Uterus (tissue), 4 donors: Measurements from ENCODE around the gene MSH2. TPM values are rescaled to one million over a fixed set of nuclear protein-coding genes. Genes with fewer than 3 reads are reported as not detected.

Source experiments
- DNase-seq, 2 donors: peaks; one replicate each; pipeline ENCODE4 v3.0.0-alpha.2; 2019 to 2020
- H3K27ac ChIP-seq, 2 donors: fragments of 200-600 bp; sonication (generic); 1 replicate in 1 of 2; 2 replicates in 1 of 2; pipeline ENCODE4 v1.5.1; 2016 to 2018
- H3K27me3 ChIP-seq, 2 donors: fragments of 200-600 bp; sonication (generic); one replicate each; pipeline ENCODE4 v1.5.1; 2018 to 2019; ENCODE audit warnings: control low read depth in 1 of 2
- H3K36me3 ChIP-seq, 2 donors: fragments of 200-600 bp; sonication (generic); one replicate each; pipeline ENCODE4 v1.5.1; 2019; ENCODE audit warnings: control low read depth in 1 of 2
- H3K4me1 ChIP-seq, 2 donors: fragments of 200-600 bp; sonication (generic); one replicate each; pipeline ENCODE4 v1.5.1; 2018 to 2019; ENCODE audit warnings: control low read depth in 1 of 2
- H3K4me3 ChIP-seq, 2 donors: fragments of 200-600 bp; sonication (generic); 1 replicate in 1 of 2; 2 replicates in 1 of 2; pipeline ENCODE4 v1.5.1; 2018 to 2019; ENCODE audit warnings: mild to moderate bottlenecking in 1 of 2
- H3K9me3 ChIP-seq, 2 donors: fragments of 200-600 bp; sonication (generic); one replicate each; pipeline ENCODE4 v1.5.1; 2019; ENCODE audit warnings: control low read depth in 1 of 2
- CTCF ChIP-seq, 4 experiments: fragments of 200-600 bp in 2 of 4; fragments of 450-650 bp in 2 of 4; sonication (generic) in 2 of 4; IDR thresholded peaks; one replicate each; pipeline ENCODE4 v1.5.1; 2016 to 2019; ENCODE audit warnings: antibody characterized with exemption in 4 of 4, mild to moderate bottlenecking in 2 of 4, moderate library complexity in 1 of 4
- POLR2A ChIP-seq, 2 donors: fragments of 450-650 bp; IDR thresholded peaks; one replicate each; pipeline ENCODE4 v1.6.1; 2016; ENCODE audit warnings: antibody characterized with exemption in 2 of 2, mild to moderate bottlenecking in 1 of 2, moderate library complexity in 1 of 2
- intact Hi-C: fragments of 100-400 bp; cut with DNase I; formaldehyde crosslinking; loops from one replicate; pipeline ENCODE4 v1.15.1; 2023; ENCODE audit warnings: low total_unique reads
- microRNA counts, 2 donors: library from miRNA; unstranded; fragments of <30 nt; microRNA quantifications; one replicate each; lab custom pipeline; 2016 to 2017
- microRNA-seq: library from miRNA; unstranded; fragments of <30 nt; microRNA quantifications from one replicate; pipeline ENCODE4, GENCODE V29; 2016; ENCODE audit warnings: borderline microRNAs expressed, borderline replicate concordance
- small RNA-seq: library from RNA; depleted of rRNA; stranded (forward); fragments of <200 nt; gene quantifications from one replicate; pipeline ENCODE3, GENCODE V24; 2016
- total RNA-seq, 4 donors: library from RNA; depleted of rRNA in 3 of 4; stranded (reverse); fragments of >200 nt in 3 of 4; gene quantifications; one replicate each; pipeline versions ENCODE4 v1.1.0 to v1.2.4, GENCODE V29; 2014 to 2023
- donor health status: DM: yes; HTN: yes; CAD: no.

The MSH2 gene
- total RNA-seq, 4 donors from 2014 or later = 13.5 to 76.7 (median 24.6) TPM

GRCh38 chr2:47530105-47530760, 127.3 kb downstream of the MSH2 start:
- Histone ChIP-seq H3K9me3 (no peaks in the 10 kb centered on the region), H3K4me3 (no peak overlapping the region), H3K4me1 (no peaks in the 10 kb centered on the region), H3K36me3 (no peaks in the 10 kb centered on the region), H3K27ac (no peak overlapping the region), H3K27me3 (no peaks in the 10 kb centered on the region)
- TF ChIP-seq POLR2A (IDR thresholded peaks at IDR 0.05) (no peak), CTCF (IDR thresholded peaks at IDR 0.05) (no peak)
- no peak for DNase-seq
- intact Hi-C loops = no loop called here

- Histone ChIP-seq H3K27me3 (no peaks in the 10 kb centered on the region), H3K4me3 (no peak overlapping the region), H3K4me1 (no peaks in the 10 kb centered on the region), H3K36me3 (no peaks in the 10 kb centered on the region), H3K27ac (no peak overlapping the region), H3K9me3 (no peaks in the 10 kb centered on the region)
- DNase-seq = no peak
- intact Hi-C loops = no loop called here
- no peak for TF ChIP-seq POLR2A (IDR thresholded peaks at IDR 0.05)
- no peak for TF ChIP-seq CTCF (IDR thresholded peaks at IDR 0.05)
These were observed 128.6 kb downstream of the MSH2 start for GRCh38 chr2:47531378-47532042.

MicroRNAs encoded within 50 kb of the gene (microRNA counts, 767-probe panel; counts per million panel counts)
- microRNA hsa-miR-559 (lab: Ali Mortazavi, UCI) = 0 counts per million in 2 donors

Small RNAs within 50 kb of the gene (microRNA-seq; reads per million reads assigned to microRNA genes)
- not detected for gene MIR559

Small RNAs within 50 kb of the gene (small RNA-seq; reads per million reads assigned to genes)
- gene MIR559 = not detected
- gene RF00017 = not detected
- not detected for gene RN7SKP119

Other genes with a start within 250 kb of the MSH2 start
- gene STPG4, start 247.8 kb upstream of the MSH2 start, total RNA-seq = 1 to 10 TPM in 1 of 4 donors, not detected in 3; 1.0 TPM
- 100 to 1,000 TPM; 456 to 724 (median 652) TPM for gene CALM2, start 226.6 kb upstream of the MSH2 start, total RNA-seq
- 10 to 100 TPM in 1 of 4 donors, 1 to 10 TPM in 1, under 1 TPM in 1, not detected in 1; 0.59 to 35.7 (median 1.0) TPM for gene EPCAM, start 33.8 kb upstream of the MSH2 start, total RNA-seq
- gene KCNK12, start 167.8 kb downstream of the MSH2 start, total RNA-seq = under 1 TPM in 1 of 4 donors, not detected in 3; 0.18 TPM